GM18517 (cell line): Measurements from ENCODE around the gene PIK3CD.
"Not testable (repeated sequence)": the region's sequence is repeated elsewhere in the genome, so short reads cannot be mapped to it uniquely, and the experiment has no call there.

Source experiments
- ATAC-seq: cut with Tn5 transposase; IDR thresholded peaks from one replicate; pipeline ENCODE4 v1.9.1; 2021; ENCODE audit warnings: mild to moderate bottlenecking, moderate library complexity; ENCODE audit not compliant: unreplicated experiment

The PIK3CD gene

GRCh38 chr1:9687874-9688582 lies 36.5 kb downstream of the PIK3CD start:
- ATAC-seq: no peak

GRCh38 chr1:9688599-9688998 lies 37.1 kb downstream of the PIK3CD start:
- ATAC-seq: no peak

- peak; percentile 51 for ATAC-seq
Observed at GRCh38 chr1:9689011-9689706, 37.6 kb downstream of the PIK3CD start.

GRCh38 chr1:9689971-9690381 lies 38.4 kb downstream of the PIK3CD start:
- ATAC-seq: no peak

GRCh38 chr1:9690440-9691107 lies 39.0 kb downstream of the PIK3CD start:
- no peak for ATAC-seq

GRCh38 chr1:9691108-9691445 lies 39.5 kb downstream of the PIK3CD start:
- ATAC-seq: no peak

- no peak for ATAC-seq
Observed at GRCh38 chr1:9691691-9692090, 40.2 kb downstream of the PIK3CD start.

- ATAC-seq: no peak
Observed at GRCh38 chr1:9696793-9697192, 45.3 kb downstream of the PIK3CD start.

GRCh38 chr1:9699361-9699760 lies 47.8 kb downstream of the PIK3CD start:
- ATAC-seq: no peak

GRCh38 chr1:9700340-9700739 lies 48.8 kb downstream of the PIK3CD start:
- no peak for ATAC-seq

GRCh38 chr1:9701665-9702064 lies 50.1 kb downstream of the PIK3CD start:
- no peak for ATAC-seq

GRCh38 chr1:9703165-9703509 lies 51.6 kb downstream of the PIK3CD start:
- ATAC-seq: no peak

GRCh38 chr1:9703681-9704080 lies 52.1 kb downstream of the PIK3CD start:
- no peak for ATAC-seq

GRCh38 chr1:9705337-9706093 lies 54.0 kb downstream of the PIK3CD start:
- no peak for ATAC-seq

GRCh38 chr1:9706178-9706577 lies 54.6 kb downstream of the PIK3CD start:
- ATAC-seq: no peak

- no peak for ATAC-seq
Observed at GRCh38 chr1:9710037-9710436, 58.5 kb downstream of the PIK3CD start.

GRCh38 chr1:9711466-9712020 lies 60.0 kb downstream of the PIK3CD start:
- no peak for ATAC-seq

- not testable (repeated sequence) for ATAC-seq
Observed at GRCh38 chr1:9712767-9713166, 61.2 kb downstream of the PIK3CD start.

GRCh38 chr1:9714257-9714718 lies 62.8 kb downstream of the PIK3CD start:
- no peak for ATAC-seq

- ATAC-seq: no peak
Observed at GRCh38 chr1:9715536-9716226, 64.2 kb downstream of the PIK3CD start.
